Stimulated activated CD4-positive, alpha-beta T cell treated with anti-CD3 and anti-CD28 coated beads, Interleukin-12 subunit alpha, Interleukin-12 subunit beta, amount 100 ng/mL, for 24 hours (primary cell): ENCODE data around the gene KRTAP10-2.
"Not testable (repeated sequence)": the region's sequence is repeated elsewhere in the genome, so short reads cannot be mapped to it uniquely, and the experiment has no call there.

Experiments
- DNase-seq, 2 experiments: peaks; one replicate each; pipeline ENCODE4 v3.0.0-alpha.2; 2020; ENCODE audit warnings: low read depth in 2 of 2

Gene KRTAP10-2

GRCh38 chr21:44567481-44568171, 16.3 kb upstream of the KRTAP10-2 start:
- DNase-seq: no peak

- no peak for DNase-seq
These were observed 15.1 kb upstream of the KRTAP10-2 start for GRCh38 chr21:44566403-44566802.

GRCh38 chr21:44564886-44565598, 13.7 kb upstream of the KRTAP10-2 start:
- DNase-seq: no peak

- no peak for DNase-seq
These were observed 12.8 kb upstream of the KRTAP10-2 start for GRCh38 chr21:44564099-44564498.

GRCh38 chr21:44558695-44559094, 7.4 kb upstream of the KRTAP10-2 start, which contains the start of gene KRTAP10-3:
Gene KRTAP10-3 (minus strand): TSS chr21:44558795. CDS start chr21:44558715, 80 bp downstream.
- no peak for DNase-seq

- not testable (repeated sequence) for DNase-seq
These were observed 7.0 kb upstream of the KRTAP10-2 start for GRCh38 chr21:44558329-44558675.

- DNase-seq: no peak
These were observed 6.4 kb upstream of the KRTAP10-2 start for GRCh38 chr21:44557491-44558328.

- DNase-seq: no peak
These were observed 5.6 kb upstream of the KRTAP10-2 start for GRCh38 chr21:44556879-44557278.

GRCh38 chr21:44555200-44555875, 4.0 kb upstream of the KRTAP10-2 start:
- no peak for DNase-seq

- DNase-seq: no peak
These were observed 1.4 kb upstream of the KRTAP10-2 start for GRCh38 chr21:44552681-44553080.

- no peak for DNase-seq
These were observed 831 bp upstream of the KRTAP10-2 start for GRCh38 chr21:44552136-44552535.

- DNase-seq: no peak
These were observed 498 bp downstream of the KRTAP10-2 start for GRCh38 chr21:44550807-44551206.

GRCh38 chr21:44550285-44550684, 1.0 kb downstream of the KRTAP10-2 start:
- DNase-seq: not testable (repeated sequence)

- DNase-seq: no peak
These were observed 1.6 kb downstream of the KRTAP10-2 start for GRCh38 chr21:44549525-44550211.

- no peak for DNase-seq
These were observed 2.4 kb downstream of the KRTAP10-2 start for GRCh38 chr21:44548922-44549321.

- no peak for DNase-seq
These were observed 2.9 kb downstream of the KRTAP10-2 start for GRCh38 chr21:44548381-44548780.

- DNase-seq: no peak
These were observed 3.5 kb downstream of the KRTAP10-2 start for GRCh38 chr21:44547656-44548331.

GRCh38 chr21:44544566-44544965, 6.7 kb downstream of the KRTAP10-2 start:
- DNase-seq: no peak

- DNase-seq: no peak
These were observed 8.6 kb downstream of the KRTAP10-2 start for GRCh38 chr21:44542716-44543115.

GRCh38 chr21:44540741-44541288, 10.5 kb downstream of the KRTAP10-2 start:
- no peak for DNase-seq
